Stimulated activated CD8-positive, alpha-beta memory T cell treated with anti-CD3 and anti-CD28 coated beads, Interleukin-7, amount 100 ng/mL, for 1 hour (primary cell): Measurements from ENCODE around the gene KRTAP4-2.
"Not testable (repeated sequence)": the region's sequence is repeated elsewhere in the genome, so short reads cannot be mapped to it uniquely, and the experiment has no call there.

Experiments
- DNase-seq, 2 donors: peaks; one replicate each; pipeline ENCODE4 v3.0.0-alpha.2; 2020; ENCODE audit warnings: low read depth in 2 of 2

The KRTAP4-2 gene

GRCh38 chr17:41177727-41178271 is at the start of gene KRTAP4-2:
KRTAP4-2 (minus strand) TSS chr17:41178221; CDS start chr17:41178164, 57 bp downstream.
- DNase-seq = no peak

GRCh38 chr17:41226598-41227095 is 48.6 kb upstream of the KRTAP4-2 start, which contains the start of gene KRTAP9-2:
KRTAP9-2 (plus strand) TSS chr17:41226648; CDS start chr17:41226655, 7 bp downstream.
- DNase-seq = not testable (repeated sequence)

DNA sequence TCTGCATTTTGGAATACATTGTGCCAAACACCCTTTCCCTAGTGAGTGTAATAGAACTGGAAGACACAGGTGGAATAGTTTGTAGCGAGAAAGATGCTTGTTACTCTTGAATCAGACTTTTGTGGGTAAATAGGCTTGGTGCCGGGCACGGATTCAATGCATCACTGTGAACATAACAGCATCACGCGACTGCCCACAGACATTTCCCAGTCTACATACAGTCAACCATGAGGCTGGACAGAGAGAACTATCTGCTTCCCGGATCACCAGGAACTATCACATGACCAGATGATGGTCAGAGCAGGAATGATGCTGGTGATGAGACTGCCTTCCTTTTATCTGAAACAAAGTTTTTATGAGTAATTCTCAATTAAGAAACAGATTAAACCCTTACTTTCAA is 48.0 kb upstream of the KRTAP4-2 start:
- DNase-seq = no peak

DNA sequence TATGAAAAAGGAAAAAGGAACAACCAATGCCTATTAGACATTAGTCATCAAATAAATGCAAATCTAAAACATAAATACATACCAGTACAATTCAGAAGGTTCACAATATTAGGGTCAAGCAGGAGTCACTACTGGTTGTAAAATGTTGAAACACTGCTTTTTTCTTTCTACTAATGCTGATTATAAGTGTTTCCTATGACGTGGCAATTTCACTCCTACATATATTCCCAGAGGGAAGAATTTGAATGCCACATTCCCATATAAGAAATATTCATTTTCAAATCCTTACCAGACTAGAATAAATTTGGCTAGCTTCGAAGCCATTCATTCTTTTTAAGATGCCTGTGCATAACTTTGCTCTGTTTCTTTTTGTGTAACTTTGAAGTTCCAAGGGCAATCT is 45.8 kb upstream of the KRTAP4-2 start:
- DNase-seq = no peak

DNA sequence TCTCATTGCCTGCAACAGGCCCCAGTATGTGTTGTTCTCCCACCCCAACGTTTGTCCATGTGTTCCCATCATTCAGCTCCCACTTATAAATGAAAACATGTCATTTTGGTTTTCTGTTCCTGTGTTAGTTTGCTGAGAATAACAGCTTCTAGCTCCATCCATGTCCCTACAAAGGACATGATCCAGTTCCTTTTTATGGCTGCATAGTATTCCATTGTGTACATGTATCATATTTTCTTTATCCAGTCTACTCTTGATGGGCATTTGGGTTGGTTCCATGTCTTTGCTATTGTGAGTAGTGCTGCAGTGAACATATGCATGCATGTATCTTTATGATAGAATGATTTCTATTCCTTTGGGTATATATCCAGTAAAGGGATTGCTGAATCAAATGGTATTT is 37.7 kb upstream of the KRTAP4-2 start:
- no peak for DNase-seq

DNA sequence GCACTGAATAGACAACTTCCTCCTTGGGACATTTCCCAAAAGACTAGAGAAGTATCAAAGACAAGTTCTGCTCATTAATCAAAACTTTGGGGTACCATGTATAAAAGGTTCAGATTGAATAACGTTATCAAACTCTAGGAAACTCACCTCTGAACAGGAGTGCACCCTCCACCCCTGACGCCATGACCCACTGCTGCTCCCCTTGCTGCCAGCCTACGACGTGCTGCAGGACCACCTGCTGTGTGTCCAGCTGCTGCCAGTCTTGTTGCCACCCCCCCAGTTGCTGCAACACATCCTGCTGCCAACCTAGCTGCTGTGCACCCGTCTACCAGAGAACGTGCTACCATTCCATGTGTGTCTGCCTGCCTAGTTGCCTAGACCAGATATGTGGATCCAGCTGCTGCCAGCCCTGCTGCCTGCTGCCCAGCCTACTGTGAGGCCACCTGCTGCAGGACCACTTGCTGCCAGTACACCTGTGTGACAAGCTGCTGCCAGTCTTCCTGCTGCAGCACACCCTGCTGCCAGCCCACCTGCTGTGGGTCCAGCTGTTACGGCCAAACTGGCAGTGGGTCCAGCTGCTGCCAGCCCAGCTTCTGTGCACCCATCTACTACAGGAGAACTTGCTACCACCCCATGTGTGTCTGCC is 34.6 kb upstream of the KRTAP4-2 start:
- no peak for DNase-seq

DNA sequence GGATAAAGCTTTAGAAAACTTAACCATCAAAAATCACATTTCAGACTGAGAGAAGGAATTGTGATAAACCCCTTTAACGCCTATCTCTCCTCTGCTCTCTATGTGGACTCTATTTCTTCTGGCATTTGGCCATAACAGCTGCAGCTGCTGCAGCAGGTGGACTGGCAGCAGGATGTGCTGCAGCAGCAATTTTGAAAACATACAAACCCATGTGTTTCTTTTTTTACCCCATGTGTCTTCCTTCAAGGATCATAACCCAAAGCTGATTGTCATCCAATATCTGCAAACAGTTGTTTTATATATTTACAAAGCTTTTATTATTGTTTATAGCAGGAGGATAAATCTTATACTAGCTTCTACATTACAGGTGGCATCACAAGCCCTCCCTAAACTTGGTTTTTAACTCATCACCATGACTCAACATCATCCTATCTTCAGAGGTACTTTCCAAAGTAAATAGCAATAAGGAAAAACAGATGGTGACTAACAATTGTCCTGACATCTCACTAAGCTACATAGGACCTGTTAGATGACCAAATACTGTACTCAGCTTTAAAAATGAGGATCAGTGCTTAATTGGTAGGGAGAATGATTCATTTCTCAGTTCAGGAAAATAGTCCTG is 33.9 kb upstream of the KRTAP4-2 start:
- no peak for DNase-seq

GRCh38 chr17:41199421-41200078 is 21.5 kb upstream of the KRTAP4-2 start:
- no peak for DNase-seq

DNA sequence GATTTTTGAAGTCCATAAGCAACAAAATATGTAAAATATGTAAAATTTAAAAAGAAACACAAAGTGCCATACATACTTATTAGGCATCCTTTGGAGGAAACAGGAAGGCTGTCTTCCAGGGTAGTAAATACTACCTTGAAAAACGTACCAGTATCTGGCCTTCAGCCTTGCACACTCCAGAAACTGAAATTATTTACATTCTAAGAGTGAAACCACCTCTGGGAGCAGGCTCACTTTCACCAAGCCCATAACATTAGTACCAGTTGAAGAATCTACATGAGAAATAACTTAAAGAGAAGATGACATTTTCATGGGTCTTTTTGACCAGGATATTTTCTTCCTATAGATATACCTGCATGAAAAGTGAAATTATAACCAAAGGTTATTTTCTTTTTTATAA is 18.0 kb upstream of the KRTAP4-2 start:
- DNase-seq = no peak

DNA sequence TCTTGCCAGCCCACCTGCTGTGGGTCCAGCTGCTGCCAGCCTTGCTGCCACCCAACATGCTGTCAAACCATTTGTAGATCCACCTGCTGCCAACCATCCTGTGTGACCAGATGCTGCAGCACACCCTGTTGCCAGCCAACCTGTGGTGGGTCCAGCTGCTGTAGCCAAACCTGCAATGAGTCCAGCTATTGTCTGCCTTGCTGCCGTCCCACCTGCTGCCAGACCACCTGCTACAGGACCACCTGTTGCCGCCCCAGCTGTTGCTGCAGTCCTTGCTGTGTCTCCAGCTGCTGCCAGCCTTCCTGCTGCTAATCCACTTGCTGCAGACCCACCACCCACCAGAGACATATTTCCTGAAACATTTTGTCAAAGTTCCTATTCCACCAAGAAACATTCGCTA is 12.3 kb upstream of the KRTAP4-2 start:
- DNase-seq = no peak

DNA sequence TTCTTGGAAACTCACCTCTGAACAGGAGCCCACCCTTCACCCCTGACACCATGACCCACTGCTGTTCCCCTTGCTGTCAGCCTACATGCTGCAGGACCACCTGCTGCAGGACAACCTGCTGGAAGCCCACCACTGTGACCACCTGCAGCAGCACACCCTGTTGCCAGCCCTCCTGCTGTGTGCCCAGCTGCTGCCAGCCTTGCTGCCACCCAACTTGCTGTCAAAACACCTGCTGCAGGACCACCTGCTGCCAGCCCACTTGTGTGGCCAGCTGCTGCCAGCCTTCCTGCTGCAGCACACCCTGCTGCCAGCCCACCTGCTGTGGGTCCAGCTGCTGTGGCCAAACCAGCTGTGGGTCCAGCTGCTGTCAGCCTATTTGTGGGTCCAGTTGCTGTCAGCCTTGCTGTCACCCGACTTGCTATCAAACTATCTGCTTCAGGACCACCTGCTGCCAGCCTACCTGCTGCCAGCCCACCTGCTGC is 11.9 kb upstream of the KRTAP4-2 start, which contains the start of gene KRTAP9-1:
KRTAP9-1 (plus strand) TSS at position 51 of the 482 bp plus-strand sequence; CDS start at position 51, 0 bp downstream.
- not testable (repeated sequence) for DNase-seq

- no peak for DNase-seq
Observed at GRCh38 chr17:41186872-41187271, 8.9 kb upstream of the KRTAP4-2 start.

DNA sequence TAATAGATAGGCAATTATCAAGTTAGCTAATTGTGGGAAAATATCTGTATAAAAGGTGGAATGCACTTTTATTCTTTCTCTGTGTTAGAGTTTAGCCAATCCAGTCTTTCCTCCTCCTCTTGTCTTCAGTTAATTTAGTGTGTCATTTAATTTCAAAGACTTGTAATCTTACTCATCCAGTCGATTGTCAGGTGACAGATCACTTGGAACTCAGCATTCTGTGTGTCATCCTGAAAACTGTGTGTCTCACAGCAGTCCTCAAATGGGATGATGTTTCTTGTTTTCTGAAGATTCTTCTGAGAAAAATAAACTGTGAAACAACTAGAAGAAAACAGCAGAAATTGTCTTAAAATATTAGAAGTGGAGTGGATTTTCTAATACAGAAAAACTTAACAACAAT is 7.0 kb upstream of the KRTAP4-2 start:
- DNase-seq = no peak

DNA sequence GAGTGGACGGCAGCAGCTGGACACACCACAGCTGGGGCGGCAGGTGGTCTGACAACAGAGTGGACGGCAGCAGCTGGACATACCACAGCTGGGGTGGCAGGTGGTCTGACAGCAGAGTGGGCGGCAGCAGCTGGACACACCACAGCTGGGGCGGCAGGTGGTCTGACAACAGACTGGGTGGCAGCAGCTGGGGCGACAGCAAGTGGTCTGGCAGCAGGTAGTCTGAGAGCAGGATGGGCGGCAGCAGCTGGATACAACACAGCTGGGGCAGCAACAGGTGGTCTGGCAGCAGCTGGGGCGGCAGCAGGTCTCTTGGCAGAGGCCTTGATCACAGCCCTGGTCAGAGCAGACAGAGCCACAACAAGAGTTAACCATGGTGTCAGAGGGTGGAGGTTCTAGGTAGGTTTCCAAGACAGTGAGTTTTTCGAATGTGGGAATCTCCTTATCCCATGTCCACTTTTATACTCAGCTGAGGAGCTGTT is 6.5 kb upstream of the KRTAP4-2 start, which contains the start of gene KRTAP4-1:
KRTAP4-1 (minus strand) TSS at position 432 of the 482 bp plus-strand sequence; CDS start at position 375, 57 bp downstream.
- no peak for DNase-seq

GRCh38 chr17:41178843-41179616 is 1.0 kb upstream of the KRTAP4-2 start:
- DNase-seq = no peak

- DNase-seq = no peak
Observed at GRCh38 chr17:41178341-41178740, 320 bp upstream of the KRTAP4-2 start.

DNA sequence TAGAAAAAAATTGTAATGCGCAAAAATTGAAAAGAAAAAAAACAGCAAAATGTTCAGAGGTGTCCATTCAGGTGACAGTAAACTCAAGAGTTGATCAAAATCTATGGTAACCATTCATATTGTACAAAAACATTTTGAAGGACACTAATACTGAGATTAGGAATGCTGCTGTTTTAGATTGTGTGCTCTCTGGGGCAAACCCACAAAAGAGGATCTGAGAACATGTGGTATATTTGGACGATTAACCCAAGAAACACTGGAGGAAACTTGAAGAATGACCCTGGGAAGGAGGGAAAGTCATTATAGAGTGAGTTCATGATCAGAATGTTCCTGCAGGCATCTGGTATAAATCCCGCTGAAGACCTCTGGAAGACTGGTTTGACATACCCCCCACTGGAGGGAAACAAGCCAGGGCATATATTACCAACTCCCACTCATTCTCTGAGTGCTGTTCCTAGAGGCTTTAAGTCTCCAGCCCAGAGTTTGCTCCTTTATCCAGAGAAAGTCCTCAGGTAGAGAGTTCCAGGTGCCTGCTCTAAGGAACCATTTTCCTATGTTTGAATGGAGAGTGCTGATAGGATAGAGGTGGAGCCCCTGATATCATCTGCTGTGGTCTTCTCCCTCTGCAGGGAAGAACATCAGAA is 1.2 kb downstream of the KRTAP4-2 start:
- DNase-seq = no peak

DNA sequence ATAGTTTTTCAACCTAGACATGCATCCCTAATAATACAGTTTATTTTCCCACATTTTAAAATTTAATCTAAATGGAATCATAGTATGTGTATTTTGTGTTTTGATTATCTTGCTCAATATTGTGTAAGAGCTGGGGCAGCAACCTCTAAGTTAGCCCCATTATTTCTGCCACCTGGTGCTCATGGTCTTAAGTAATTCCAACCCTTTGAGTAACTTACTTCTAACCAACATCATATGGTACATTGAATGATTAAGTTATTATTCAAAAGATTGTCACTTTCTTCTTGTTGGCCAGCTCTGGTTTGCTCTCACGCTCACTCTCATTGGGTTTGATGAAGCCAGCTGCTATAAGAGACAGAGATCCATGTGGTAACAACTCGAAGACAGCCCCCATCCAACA is 6.1 kb downstream of the KRTAP4-2 start:
- no peak for DNase-seq

DNA sequence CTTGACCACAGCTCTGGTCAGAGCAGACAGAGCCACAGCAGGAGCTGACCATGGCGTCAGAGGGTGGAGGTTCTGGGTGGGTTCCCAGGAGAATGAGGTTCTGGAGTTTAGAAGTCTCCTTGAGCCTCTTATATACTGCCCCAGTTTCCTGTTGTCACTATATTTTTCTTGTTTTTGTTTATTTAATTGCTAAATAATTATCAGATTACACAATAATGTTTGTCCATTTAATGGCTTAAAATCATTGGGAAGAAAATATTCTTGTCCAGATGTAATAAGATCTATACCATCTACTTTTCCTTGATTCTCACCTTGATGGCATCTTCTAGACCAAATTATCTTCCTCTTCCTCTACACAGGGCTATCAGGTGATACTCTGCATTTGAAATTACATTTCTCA is 9.9 kb downstream of the KRTAP4-2 start, which contains the start of gene KRTAP4-3:
KRTAP4-3 (minus strand) TSS at position 101 of the 400 bp plus-strand sequence; CDS start at position 52, 49 bp downstream.
- no peak for DNase-seq

DNA sequence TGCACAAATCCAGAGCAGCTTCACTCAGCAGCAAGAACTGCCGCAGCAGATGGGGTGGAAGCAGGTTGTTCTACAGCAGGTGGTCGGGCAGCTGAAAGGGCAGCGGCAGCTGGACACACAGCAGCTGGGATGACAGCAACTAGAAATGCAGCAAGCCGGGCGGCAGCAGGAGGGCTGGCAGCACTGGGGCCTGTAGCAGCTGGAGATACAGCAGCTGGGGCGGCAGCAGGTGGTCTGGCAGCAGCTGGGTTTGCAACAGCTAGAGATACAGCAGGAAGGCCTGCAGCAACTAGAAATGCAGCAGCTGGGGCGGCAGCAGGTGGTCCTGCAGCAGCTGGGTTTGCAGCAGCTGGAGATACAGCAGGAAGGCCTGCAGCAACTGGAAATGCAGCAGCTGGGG is 10.5 kb downstream of the KRTAP4-2 start:
- DNase-seq = no peak
